ENCODE data around the gene CACNA2D2.

DNA sequence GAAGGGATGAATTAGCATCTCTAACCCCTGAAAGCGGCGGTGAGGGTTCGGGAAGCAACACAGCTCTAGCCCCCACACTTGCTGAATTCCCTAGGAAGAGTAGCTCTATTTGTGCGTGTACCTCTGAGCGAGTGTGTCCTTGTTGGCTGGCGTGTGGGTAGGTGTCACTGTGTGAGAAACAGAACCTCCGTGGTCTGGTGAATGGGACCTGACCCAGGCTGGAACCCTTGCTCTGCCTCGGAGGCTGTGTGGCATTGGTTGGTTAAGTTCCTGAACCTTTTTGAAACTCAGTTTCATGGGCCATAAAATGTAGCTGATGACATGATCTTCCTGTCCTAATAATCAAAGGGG, 143.7 kb downstream of the CACNA2D2 start:
- no peak for TF ChIP-seq CTCF (IDR thresholded peaks at IDR 0.05)
- TF ChIP-seq POLR2A (IDR thresholded peaks at IDR 0.05) = no peak
